Parathyroid adenoma (tissue), 2 donors: ENCODE data around the gene ARHGAP8.

Source experiments
- H2AFZ ChIP-seq: fragments of 300-600 bp; sonication (generic); one replicate; pipeline ENCODE4 v1.7.0; 2017; ENCODE audit warnings: antibody characterized with exemption, mild to moderate bottlenecking
- H3K27ac ChIP-seq: fragments of 300-600 bp; sonication (generic); one replicate; pipeline ENCODE4 v1.7.0; 2017
- H3K27me3 ChIP-seq: fragments of 300-600 bp; sonication (generic); one replicate; pipeline ENCODE4 v1.7.0; 2017; ENCODE audit warnings: low read length; ENCODE audit not compliant: control insufficient read depth, insufficient read depth
- H3K36me3 ChIP-seq: fragments of 300-600 bp; sonication (generic); one replicate; pipeline ENCODE4 v1.7.0; 2017; ENCODE audit warnings: low read length; ENCODE audit not compliant: control insufficient read depth, insufficient read depth
- H3K4me1 ChIP-seq: fragments of 300-600 bp; sonication (generic); one replicate; pipeline ENCODE4 v1.7.0; 2017; ENCODE audit warnings: control low read depth
- H3K4me2 ChIP-seq: fragments of 300-600 bp; sonication (generic); one replicate; pipeline ENCODE4 v1.7.0; 2017; ENCODE audit warnings: low read length
- H3K4me3 ChIP-seq: fragments of 300-600 bp; sonication (generic); one replicate; pipeline ENCODE4 v1.7.0; 2017; ENCODE audit warnings: low read depth, low read length
- H3K79me2 ChIP-seq: fragments of 300-600 bp; sonication (generic); one replicate; pipeline ENCODE4 v1.7.0; 2017; ENCODE audit warnings: control low read depth
- H3K9ac ChIP-seq: fragments of 300-600 bp; sonication (generic); one replicate; pipeline ENCODE4 v1.7.0; 2017; ENCODE audit warnings: mild to moderate bottlenecking
- H3K9me3 ChIP-seq: fragments of 300-600 bp; sonication (generic); one replicate; pipeline ENCODE4 v1.7.0; 2017; ENCODE audit warnings: low read length; ENCODE audit not compliant: control insufficient read depth
- CTCF ChIP-seq: fragments of 300-600 bp; sonication (generic); IDR thresholded peaks from one replicate; pipeline ENCODE4 v1.7.0; 2017; ENCODE audit warnings: antibody characterized with exemption, mild to moderate bottlenecking
- donor health status: primary hyperparathyroidism.

ARHGAP8 gene

GRCh38 chr22:44734278-44734677 lies 18.1 kb upstream of the ARHGAP8 start:
- no peak overlapping the region for H3K9ac ChIP-seq
- no peaks in the 10 kb centered on the region for H3K79me2 ChIP-seq
- no peaks in the 10 kb centered on the region for H3K36me3 ChIP-seq
- TF ChIP-seq CTCF = no peak
- H3K4me3 ChIP-seq = no peak overlapping the region
- no peak overlapping the region for H3K4me2 ChIP-seq
- no peaks in the 10 kb centered on the region for H3K9me3 ChIP-seq
- H2AFZ ChIP-seq = no peak overlapping the region
- H3K4me1 ChIP-seq = no peaks in the 10 kb centered on the region
- H3K27me3 ChIP-seq = no peaks in the 10 kb centered on the region
- H3K27ac ChIP-seq = no peak overlapping the region

GRCh38 chr22:44734801-44735517 lies 17.4 kb upstream of the ARHGAP8 start:
- Histone ChIP-seq H3K4me1 (no peaks in the 10 kb centered on the region), H3K36me3 (no peaks in the 10 kb centered on the region), H3K27me3 (no peaks in the 10 kb centered on the region), H3K4me2 (no peak overlapping the region), H3K27ac (no peak overlapping the region), H3K9me3 (no peaks in the 10 kb centered on the region), H3K79me2 (no peaks in the 10 kb centered on the region), H3K4me3 (no peak overlapping the region), H2AFZ (no peak overlapping the region), H3K9ac (no peak overlapping the region)
- TF ChIP-seq CTCF = no peak

DNA sequence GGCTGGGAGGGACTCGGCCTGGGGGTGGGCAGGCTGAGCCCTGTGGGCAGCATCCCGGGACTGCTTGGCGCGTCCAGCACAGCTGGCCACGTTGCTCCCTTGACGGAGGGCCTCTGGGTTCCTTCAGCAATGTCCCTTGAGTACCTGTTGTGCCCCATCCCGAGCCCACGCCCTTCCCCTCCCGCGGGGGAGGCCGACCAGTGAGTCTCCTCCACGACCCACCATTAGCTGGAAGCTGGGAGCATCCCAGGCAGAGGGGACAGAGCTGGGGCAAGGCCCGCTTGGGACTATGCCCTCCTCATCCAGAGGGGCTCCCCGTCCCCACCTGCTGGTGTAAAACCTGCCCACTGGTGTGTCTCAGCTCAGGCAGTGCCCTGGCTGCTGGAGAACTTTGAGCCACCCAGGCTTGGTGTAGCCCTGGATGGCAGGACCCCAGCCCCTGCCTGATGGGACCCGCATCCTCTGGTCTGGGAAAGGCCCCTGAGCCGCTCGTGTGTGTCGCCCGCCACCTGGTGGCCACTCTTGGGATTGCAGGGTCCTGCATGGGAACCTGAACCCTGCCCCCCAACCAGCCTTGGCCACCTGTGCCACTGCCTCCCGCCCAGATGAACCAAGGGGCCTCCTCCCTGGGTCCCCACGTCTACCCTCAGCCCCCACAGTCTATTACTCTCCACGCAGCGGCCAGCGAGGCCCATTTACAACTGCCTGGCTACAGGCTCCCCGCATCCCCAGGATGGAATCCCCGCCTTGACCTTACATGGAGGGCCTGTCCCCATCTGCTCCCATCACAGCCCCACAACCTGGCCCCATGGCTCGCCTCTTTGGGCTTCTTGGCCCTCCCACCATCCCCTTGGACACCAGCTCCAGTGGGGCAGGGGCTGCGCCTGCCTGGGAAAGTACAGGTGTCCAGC lies 16.6 kb upstream of the ARHGAP8 start:
- no peak overlapping the region for H3K4me2 ChIP-seq
- H2AFZ ChIP-seq = no peak overlapping the region

DNA sequence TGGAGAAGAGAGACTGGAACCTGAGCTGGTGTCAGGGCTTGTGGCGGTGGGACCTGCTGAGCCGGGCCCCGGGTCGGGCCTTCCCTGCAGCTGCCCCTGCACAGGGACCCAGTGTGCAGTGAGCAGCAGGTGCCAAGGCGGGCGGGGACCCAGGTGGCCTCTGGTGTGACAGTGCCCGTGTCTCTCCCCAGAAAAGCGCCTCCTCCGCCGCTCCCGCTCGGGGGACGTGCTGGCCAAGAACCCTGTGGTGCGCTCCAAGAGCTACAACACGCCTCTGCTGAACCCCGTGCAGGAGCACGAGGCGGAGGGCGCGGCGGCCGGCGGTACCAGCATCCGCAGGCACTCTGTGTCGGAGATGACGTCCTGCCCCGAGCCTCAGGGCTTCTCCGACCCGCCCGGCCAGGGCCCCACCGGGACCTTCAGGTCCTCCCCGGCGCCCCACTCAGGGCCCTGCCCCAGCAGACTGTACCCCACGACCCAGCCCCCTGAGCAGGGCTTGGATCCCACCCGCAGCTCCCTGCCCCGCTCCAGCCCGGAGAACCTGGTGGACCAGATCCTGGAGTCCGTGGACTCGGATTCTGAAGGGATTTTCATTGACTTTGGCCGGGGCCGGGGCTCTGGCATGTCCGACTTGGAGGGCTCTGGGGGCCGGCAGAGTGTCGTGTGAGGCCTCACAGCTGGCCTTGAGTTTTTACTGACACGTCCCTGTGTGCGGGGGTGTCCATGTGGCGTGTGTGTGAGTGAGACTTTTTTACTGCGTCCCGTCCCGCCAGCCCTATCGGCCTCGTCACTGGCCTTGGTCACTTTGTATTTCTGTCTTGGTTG lies 15.6 kb upstream of the ARHGAP8 start:
- no peak overlapping the region for H3K4me2 ChIP-seq
- H2AFZ ChIP-seq = no peak overlapping the region
- no peak for TF ChIP-seq CTCF
- H3K27me3 ChIP-seq = no peaks in the 10 kb centered on the region
- no peaks in the 10 kb centered on the region for H3K36me3 ChIP-seq
- H3K4me1 ChIP-seq = no peaks in the 10 kb centered on the region
- H3K9me3 ChIP-seq = no peaks in the 10 kb centered on the region
- no peaks in the 10 kb centered on the region for H3K79me2 ChIP-seq
- no peak overlapping the region for H3K27ac ChIP-seq
- no peak overlapping the region for H3K9ac ChIP-seq
- no peak overlapping the region for H3K4me3 ChIP-seq

More for the DNA sequence above, 16.6 kb upstream of the ARHGAP8 start:
- Histone ChIP-seq H3K36me3 (no peaks in the 10 kb centered on the region), H3K27me3 (no peaks in the 10 kb centered on the region), H3K79me2 (no peaks in the 10 kb centered on the region), H3K4me1 (no peaks in the 10 kb centered on the region), H3K9ac (no peak overlapping the region), H3K4me3 (no peak overlapping the region), H3K27ac (no peak overlapping the region), H3K9me3 (no peaks in the 10 kb centered on the region)
- TF ChIP-seq CTCF = peak; percentile 93
